Activated CD4-positive, alpha-beta T cell treated with anti-CD3 and anti-CD28 coated beads, Interleukin-2, amount 50 U/mL, for 48 hours (primary cell): ENCODE measurements around the gene PACSIN1.

Experiments used
- DNase-seq, 2 experiments: peaks; one replicate each; pipeline ENCODE4 v3.0.0-alpha.2; 2020

PACSIN1 gene

GRCh38 chr6:34515473-34516387 lies 49.9 kb downstream of the PACSIN1 start:
- no peak for DNase-seq

GRCh38 chr6:34516391-34517324 lies 50.8 kb downstream of the PACSIN1 start:
- DNase-seq, result no peak

- DNase-seq, result no peak
These were observed 51.6 kb downstream of the PACSIN1 start for GRCh38 chr6:34517461-34517881.

- no peak for DNase-seq
These were observed 52.1 kb downstream of the PACSIN1 start for GRCh38 chr6:34517966-34518365.

- no peak for DNase-seq
These were observed 52.9 kb downstream of the PACSIN1 start for GRCh38 chr6:34518669-34519365.

GRCh38 chr6:34519971-34520644 lies 54.2 kb downstream of the PACSIN1 start:
- DNase-seq, result no peak

GRCh38 chr6:34520645-34521462 lies 55.0 kb downstream of the PACSIN1 start:
- DNase-seq, result no peak

- DNase-seq, result no peak
These were observed 55.8 kb downstream of the PACSIN1 start for GRCh38 chr6:34521463-34522285.

GRCh38 chr6:34522761-34523160 lies 56.9 kb downstream of the PACSIN1 start:
- DNase-seq, result no peak

- no peak for DNase-seq
These were observed 57.7 kb downstream of the PACSIN1 start for GRCh38 chr6:34523441-34524206.

GRCh38 chr6:34524499-34524898 lies 58.6 kb downstream of the PACSIN1 start:
- DNase-seq, result no peak

- no peak for DNase-seq
These were observed 59.1 kb downstream of the PACSIN1 start for GRCh38 chr6:34524971-34525370.

- no peak for DNase-seq
These were observed 59.7 kb downstream of the PACSIN1 start for GRCh38 chr6:34525431-34526175.

- DNase-seq, result no peak
These were observed 60.5 kb downstream of the PACSIN1 start for GRCh38 chr6:34526241-34526972.

- peak; percentile 97 to 98 for DNase-seq
These were observed 61.3 kb downstream of the PACSIN1 start for GRCh38 chr6:34526992-34527728.

- DNase-seq, result no peak
These were observed 62.1 kb downstream of the PACSIN1 start for GRCh38 chr6:34527751-34528670.
